Activated CD8-positive, alpha-beta memory T cell treated with anti-CD3 and anti-CD28 coated beads, Interleukin-2, amount 50 U/mL, for 48 hours (primary cell): ENCODE data around the gene RAB11FIP3.
"Not testable (repeated sequence)": the region's sequence is repeated elsewhere in the genome, so short reads cannot be mapped to it uniquely, and the experiment has no call there.

Source experiments
- DNase-seq: peaks from one replicate; pipeline ENCODE4 v3.0.0-alpha.2; 2020

The RAB11FIP3 gene

DNA sequence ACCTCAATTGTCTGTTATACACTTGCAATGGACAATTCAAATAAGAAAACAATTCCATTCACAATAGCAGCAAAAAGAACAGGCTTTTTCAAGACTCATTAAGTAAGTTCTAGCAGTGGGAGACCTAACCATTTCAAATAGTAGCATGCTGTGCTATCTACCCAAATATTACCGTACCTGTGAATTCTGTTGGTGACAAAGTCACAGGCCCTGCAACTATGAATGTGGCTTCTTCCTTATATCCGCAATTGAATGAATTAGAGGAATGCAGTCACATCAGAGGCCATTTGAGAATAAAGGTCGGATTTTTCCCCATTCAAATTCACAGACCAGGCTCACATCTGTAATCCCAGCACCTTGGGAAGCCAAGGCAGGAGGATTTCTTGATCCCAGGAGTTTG lies 29.2 kb upstream of the RAB11FIP3 start:
- no peak for DNase-seq

DNA sequence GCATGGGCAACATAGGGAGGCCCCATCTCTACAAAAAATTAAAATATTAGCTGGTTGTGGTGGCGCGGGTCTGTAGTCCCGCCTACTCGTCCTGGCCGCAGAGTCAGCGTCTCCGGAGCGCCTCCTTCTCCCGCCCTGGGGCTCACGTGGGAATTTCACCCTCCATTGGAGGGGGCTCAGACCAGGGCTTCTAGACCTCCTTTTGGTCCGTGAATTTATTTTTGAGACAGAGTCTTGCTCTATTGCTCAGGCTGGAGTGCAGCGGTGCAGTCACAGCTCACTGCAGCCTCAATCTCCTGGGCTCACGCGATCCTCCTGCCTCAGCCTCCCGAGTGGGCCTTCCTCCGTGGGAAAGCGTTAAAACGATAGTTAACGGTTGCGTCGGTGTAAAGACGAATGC lies 28.8 kb upstream of the RAB11FIP3 start:
- no peak for DNase-seq

DNA sequence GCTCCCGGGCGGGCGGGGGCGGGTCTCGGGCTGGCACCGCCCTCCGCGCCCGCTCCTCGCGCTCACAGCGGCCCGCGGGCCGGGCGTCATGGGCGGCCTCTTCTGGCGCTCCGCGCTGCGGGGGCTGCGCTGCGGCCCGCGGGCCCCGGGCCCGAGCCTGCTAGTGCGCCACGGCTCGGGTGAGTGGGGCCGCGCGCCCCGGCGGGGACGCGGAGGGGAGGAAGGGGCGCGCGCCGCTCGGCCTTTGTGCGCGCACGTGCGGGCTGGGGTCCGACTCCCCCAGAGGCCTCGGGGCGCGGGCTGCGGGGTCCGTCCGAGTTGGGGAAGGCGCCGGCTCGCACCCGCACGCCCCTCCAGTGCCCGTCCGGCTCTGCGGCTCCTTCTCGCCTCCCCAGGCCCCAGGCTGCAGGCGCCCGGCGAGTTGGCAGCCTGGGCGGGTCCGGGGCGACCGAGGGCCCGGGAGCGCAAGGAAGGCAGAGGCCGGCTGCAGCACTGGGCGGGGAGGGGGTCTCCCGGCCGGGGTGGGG lies 28.3 kb upstream of the RAB11FIP3 start, which contains the start of gene NME4:
TSS of gene NME4 (plus strand) at position 65 of the 527 bp plus-strand sequence. CDS start at position 89, 24 bp downstream.
- no peak for DNase-seq

DNA sequence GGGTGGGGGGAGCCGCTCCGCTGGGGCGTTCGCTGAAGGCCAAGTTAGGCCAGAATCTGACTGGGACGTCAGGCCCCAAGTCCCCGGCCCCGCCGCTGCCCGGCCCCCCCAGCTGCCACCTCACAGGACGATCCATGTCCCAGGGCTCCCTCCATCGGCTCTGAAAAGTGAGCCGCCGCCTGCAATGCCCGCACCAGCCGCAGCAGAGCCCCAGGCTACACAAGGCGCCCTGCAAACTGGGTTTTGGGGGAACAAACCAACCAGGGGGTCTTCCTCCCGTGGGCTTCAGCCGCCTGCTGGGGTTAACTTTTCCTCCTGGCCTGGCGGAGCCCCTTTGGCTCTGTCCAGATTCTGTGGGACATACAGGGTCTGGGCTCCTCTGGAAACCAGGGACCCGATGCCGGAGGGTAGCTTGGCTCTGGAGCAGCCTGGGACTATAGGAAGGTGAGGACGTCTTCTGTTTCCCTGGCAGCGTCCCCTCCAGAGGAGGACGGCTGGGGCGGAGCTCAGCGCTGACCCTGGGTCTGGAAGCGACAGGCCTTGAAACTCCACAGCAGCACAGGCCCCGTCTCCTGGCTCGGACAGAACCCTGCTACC lies 27.6 kb upstream of the RAB11FIP3 start:
- DNase-seq, result no peak

DNA sequence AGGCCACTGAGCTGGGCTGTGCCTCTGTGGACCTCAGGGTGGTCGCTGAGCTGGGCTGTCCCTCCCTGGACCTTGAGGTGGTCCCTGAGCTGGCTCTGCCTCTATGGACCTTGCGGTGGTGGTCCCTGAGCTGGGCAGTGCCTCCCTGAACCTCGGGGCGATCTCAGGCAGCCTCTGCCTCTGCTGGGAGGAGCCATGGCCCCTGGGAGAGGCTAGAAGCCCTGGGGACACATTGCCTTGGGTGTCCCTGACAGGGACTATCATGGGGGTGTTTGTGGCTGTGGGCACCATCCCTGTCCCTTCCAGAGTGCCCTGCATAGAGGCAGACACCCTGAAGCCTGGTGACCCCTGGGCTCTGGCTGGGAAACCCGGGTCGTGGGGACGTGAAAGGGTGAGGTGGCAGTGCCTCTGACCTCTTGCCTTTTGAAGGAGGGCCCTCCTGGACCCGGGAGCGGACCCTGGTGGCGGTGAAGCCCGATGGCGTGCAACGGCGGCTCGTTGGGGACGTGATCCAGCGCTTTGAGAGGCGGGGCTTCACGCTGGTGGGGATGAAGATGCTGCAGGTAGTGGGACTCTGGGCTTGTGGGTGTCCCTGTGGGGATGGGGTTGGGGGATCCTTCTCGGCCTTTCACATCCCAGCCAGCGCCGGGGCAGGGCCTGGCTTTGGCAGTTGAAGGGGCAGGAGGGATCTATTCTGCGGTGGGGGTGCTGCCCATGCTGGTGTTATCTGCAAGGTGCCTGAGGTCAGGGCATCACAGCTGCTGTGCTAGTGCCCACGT lies 26.7 kb upstream of the RAB11FIP3 start:
- DNase-seq, result no peak

DNA sequence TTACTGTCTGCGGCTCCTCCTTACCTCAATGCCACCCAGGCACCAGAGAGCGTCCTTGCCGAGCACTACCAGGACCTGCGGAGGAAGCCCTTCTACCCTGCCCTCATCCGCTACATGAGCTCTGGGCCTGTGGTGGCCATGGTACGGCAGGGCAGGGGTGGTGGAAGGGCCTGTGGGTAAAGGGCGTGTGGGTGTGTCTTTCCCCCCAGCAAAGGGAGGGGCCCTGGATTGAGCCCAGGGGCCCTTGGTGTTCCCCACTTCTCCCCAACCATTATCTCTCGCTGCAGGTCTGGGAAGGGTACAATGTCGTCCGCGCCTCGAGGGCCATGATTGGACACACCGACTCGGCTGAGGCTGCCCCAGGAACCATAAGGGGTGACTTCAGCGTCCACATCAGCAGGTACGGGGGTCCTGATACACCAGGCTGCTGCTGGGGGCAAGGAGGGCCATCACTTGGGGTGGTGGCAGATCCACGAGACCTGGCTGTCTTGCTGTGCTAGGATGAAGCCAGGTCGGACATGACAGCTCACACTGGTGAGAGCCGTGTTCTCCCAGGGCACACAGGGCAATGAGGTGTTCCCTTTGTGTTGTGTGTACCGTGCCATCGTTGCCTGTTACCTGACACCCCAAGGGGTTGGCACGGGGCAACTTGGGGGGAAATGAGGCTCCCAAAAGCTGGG lies 26.0 kb upstream of the RAB11FIP3 start:
- DNase-seq, result no peak

DNA sequence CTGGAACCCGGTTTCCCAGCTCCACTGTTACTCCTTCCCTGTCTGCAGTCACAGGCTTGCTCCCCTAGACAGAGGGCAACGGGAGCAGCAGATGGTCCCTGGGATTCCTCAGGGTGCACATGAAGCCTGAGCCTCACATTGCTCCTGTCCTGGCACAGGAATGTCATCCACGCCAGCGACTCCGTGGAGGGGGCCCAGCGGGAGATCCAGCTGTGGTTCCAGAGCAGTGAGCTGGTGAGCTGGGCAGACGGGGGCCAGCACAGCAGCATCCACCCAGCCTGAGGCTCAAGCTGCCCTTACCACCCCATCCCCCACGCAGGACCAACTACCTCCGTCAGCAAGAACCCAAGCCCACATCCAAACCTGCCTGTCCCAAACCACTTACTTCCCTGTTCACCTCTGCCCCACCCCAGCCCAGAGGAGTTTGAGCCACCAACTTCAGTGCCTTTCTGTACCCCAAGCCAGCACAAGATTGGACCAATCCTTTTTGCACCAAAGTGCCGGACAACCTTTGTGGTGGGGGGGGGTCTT lies 25.3 kb upstream of the RAB11FIP3 start:
- no peak for DNase-seq

DNA sequence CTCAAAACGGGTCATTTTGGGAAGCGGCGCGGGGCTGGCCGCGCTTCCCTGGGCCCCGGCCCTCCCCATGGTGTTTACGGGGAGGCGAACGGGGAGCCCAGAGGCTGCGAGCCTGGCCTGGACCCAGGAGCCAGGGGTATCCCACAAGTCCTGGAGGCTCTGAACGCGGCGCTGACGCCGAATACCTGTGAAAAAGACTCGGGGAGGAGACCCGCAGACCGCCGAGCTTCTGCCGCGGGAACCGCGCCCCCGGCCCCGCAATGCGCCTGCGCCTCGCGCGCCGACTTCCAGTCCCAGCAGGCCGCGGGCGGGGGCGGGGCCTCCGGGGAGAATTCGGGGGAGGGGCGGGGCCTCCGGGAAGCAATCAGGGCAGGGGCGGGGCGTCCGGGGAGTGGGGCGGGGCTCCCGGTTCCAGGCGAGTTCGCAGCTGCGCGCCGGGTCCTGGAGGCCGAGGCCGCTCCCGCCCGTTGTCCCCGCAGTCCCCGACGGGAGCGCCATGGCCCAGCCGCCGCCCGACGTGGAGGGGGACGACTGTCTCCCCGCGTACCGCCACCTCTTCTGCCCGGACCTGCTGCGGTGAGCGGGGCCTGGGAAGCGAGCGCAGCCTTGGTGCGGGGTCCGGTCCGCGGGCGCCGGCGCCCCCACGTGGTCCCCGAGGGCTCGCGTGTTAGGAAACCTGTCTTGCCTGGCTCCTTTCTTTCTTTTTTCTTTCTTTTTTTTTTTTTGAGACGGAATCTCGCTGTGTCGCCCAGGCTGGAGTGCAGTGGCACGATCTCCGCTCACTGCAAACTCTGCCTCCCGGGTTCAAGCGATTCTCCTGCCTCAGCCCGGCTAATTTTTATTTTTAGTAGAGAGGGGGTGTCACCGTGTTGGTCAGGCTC lies 23.7 kb upstream of the RAB11FIP3 start, which contains the start of gene DECR2:
TSS of gene DECR2 (plus strand) at position 418 of the 881 bp plus-strand sequence. CDS start at position 497, 79 bp downstream.
- DNase-seq, result peak; percentile 99

DNA sequence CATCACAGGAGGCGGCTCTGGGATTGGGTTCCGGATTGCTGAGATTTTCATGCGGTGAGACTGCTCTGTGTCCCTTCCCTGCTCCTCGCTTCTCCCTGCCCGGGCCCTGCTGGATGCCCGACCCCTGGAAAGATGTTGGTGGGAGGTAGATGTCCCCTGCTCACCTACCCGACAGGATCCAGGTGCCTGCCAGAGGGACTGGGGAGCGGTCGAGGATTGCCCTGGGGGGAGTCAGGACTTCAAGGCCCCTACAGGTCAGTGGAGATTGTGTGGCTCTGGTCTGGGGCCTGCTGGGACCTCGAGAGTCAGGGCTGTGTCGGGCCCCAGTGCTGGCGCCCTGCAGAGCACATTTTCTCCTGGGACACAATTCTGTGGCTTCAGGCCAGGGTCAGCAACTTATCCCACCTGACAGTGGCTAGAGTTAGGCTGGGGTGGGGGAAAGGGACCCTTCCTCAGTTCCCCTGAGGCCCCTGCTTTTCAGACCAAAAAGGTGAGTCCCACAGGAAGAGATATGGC lies 20.4 kb upstream of the RAB11FIP3 start:
- DNase-seq, result no peak

DNA sequence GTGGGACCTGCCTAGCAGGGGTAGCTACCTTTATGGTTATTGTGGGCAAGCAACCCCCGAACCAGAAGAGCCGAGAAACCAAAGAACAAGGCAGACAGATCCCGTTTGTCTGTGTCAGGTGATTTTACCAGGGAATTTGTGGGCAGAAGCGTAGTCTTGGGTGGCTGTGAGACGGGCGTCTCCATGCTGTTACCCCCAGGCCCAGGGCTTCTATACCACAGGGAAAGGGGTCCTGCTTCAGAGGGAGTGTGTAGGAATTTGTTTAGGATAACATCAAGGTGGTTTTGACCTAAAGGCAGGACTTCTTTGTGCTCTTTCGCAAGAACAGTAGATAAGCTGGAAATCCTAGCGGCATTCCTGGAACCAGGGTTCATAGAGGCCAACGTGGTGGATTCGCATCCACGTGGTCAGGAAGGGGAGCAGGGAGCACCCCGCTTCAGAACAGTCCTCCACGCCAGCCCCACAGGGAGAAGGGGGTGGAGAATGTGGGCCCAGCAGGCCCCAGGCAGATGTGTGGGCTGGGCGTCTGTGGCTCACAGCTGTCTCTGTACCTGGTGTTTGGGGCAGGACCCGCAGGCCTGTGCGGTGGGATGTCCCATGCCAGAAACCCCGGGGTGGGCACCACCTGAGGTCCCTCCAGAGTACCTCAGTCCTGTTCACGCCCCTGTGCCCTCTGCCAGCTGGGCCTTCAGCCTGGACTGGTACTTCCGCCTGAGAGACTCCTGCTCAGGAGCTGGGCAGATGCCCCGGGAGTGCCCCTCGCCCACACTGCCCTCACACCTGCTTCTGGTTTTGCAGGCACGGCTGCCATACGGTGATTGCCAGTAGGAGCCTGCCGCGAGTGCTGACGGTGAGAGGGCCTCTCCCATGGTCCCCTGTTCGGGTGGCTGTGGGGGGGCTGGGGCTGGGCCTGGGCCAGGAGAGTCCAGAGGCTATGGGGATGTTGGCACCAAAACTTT lies 19.6 kb upstream of the RAB11FIP3 start:
- no peak for DNase-seq

DNA sequence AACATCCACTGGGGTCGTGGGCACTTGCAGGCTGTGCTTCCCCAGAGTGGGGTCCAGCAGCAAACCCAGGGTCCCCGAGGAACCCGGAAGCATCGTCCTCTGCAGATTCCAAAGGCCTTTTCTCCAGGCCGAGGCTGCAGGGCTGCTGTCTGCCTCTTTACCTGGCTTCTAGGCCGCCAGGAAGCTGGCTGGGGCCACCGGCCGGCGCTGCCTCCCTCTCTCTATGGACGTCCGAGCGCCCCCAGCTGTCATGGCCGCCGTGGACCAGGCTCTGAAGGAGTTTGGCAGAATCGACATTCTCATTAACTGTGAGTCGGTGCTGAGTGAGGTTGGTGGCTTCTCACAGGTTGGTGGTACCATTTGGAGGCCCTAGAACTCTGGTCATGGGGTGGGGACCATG lies 18.2 kb upstream of the RAB11FIP3 start:
- no peak for DNase-seq

DNA sequence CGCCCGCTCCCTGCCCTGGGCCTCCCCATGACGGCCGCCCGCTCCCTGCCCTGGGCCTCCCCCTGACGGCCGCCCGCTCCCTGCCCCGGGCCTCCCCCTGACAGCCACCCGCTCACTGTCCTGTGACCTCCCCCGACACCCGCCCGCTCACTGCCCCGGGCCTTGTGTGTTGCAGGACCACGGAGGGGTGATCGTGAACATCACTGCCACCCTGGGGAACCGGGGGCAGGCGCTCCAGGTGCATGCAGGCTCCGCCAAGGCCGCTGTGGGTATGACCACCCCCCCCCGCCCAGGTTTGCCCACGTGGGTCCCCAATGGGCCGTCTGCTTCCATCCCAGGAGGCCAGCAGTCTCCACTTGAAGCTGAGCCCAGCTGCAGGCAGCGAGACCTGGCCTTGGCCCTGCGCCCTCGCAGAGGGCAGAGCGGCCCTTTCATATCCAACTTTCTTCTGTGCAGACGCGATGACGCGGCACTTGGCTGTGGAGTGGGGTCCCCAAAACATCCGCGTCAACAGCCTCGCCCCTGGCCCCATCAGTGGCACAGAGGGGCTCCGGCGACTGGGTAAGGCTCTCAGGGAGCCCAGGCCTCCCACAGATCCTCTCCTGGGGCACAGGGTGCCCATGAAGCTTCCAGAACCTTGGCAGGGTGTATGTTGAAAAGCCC lies 14.8 kb upstream of the RAB11FIP3 start:
- no peak for DNase-seq

DNA sequence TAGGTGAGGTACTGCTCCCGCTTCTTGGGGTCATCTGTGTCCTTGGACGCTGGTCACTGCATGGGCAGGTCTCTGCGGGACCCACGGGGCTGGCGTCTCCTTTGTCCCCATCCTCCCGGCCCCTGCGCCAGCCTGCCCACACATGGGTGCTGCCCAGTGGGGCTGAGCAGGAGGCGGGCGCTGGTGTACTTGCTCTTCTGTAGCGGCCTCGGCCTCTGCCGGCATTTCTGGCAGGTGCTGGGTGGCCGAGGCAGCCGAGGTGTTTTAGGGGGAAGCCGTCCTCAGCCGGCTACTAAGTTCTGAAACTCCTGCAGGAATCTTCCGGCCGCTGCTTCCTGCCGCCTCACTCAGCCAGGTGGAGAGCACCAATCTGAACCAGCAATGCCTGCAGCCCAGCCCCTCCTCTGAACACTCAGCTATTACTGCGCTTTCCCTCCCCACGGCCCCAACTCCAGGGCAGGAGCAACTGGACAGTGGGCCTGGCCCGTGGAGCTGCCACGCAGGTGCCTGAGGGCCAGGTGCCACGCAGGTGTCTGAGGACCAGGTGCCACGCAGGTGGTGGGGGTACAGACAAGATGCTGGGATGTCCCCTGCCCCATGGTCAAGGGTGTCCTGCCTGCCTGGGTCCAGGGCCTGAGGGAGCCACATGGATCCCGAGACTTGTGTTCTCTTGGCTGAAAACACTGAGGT lies 13.7 kb upstream of the RAB11FIP3 start:
- DNase-seq, result no peak

DNA sequence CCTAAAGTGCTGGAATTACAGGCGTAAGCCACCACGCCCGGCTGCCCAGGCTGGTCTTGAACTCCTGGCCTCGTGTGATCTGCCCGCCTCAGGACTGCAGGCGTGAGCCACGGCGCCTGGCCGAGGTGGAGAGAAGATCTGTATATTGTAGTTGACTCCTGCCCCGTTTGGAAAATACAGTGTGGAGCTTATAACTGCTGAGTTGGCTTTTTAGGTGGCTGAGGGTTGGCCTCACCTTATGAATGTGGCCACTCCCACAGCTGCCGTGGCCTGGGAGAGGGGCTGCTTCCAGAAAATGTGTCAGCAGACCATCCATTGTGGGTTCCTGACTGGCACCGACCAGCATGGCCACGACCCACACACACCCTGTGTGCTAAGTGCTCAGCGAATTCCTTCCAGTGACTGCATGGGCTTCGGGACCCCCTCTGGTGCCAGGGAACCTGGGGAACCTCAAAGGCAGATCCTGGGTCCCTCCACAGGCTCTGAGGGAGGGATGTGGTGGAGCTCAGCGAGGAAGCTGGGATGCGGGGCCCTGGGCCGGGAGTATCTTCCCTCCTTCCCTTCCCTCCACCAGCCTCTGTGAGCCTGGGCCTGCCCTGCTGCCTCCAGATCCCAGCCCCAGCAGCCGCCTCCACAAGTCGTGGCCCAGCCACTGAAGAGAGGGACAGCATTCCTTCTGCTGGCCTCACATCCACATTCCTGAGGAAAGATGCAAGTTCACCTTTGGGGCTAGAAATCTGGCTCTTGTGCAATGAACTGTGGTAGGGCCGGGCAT lies 10.9 kb upstream of the RAB11FIP3 start:
- no peak for DNase-seq

DNA sequence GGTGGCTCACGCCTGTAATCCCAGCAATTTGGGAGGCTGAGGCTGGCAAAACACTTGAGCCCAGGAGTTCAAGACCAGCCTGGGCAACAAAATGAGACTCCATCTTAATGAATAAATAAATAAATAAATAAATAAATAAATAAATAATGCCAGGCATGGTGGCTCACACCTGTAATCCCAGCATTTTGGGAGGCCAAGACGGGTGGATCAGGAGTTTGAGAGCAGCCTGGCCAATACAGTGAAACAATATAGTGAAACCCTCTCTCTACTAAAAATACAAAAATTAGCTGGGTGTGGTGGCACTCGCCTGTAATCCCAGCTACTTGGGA lies 10.3 kb upstream of the RAB11FIP3 start:
- not testable (repeated sequence) for DNase-seq

DNA sequence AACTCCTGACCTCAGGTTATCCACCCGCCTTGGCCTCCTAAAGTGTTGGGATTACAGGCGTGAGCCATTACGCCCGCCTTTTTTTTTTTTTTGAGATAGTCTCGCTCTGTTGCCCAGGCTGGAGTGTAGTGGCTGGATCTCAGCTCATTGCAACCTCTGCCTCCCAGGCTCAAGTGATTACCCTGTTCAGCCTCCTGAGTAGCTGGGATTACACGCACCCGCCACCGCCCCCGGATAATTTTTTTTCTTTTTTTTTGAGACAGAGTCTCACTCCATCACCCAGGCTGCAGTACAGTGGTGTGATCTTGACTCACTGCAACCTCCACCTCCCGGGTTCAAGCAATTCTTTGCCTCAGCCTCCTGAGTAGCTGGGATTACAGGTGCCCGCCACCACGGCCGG lies 3.3 kb upstream of the RAB11FIP3 start:
- not testable (repeated sequence) for DNase-seq

DNA sequence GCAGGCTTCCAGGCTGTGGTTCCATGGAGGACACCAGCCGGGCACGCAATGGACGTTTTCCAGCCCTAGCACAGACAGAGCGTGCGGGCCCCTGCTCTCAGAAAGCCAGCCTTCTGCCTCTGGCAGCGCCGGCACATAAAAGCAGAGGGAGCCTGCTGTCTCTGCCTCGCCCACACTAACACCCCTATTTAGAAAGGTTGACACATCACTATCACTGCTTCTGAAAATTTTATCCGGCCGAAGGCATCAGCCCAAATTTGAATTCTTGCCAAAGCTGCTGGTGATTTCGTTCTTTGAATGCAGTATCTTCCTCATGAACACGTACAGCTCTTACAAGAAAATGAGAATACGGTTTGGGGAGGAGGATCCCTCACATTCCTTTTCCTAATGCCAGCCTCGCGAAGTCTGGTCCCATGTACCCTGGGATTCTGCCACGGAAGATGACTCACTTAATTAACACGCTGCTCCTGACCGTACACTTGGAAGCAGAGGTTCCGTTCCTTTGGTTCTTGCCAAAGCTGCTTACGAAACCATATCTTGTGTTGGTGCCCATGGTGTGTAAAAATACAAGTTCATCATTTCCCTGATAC lies 1.3 kb upstream of the RAB11FIP3 start:
- no peak for DNase-seq

DNA sequence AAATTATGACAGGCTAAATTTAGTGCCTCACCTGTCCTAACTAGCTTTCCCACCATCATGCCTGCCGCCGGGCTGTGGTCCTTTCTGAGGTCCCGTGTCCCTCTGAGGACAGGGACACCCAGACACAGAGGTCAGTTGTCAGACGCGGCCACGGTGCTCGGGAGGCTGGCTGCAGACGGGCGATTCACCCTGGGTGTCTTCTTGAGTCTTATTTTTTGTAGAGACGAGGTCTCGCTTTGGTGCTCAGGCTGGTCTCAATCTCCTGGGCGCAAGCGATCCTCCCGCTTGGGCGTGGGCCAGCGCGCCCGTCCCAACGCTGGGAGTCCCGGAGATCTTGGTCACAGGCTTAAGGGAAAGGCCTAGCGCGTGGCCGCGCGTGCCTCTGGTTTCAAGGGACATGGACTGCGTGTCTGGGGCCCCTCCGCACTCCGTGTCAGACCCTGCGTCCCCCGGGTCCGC lies 797 bp upstream of the RAB11FIP3 start:
- DNase-seq, result no peak
